Right hindlimb (tissue), 1 donor: ENCODE data around the gene ZKSCAN2.

Source experiments
- DNase-seq: peaks from one replicate; pipeline ENCODE4 v3.0.0-alpha.2; 2018

Gene ZKSCAN2

DNA sequence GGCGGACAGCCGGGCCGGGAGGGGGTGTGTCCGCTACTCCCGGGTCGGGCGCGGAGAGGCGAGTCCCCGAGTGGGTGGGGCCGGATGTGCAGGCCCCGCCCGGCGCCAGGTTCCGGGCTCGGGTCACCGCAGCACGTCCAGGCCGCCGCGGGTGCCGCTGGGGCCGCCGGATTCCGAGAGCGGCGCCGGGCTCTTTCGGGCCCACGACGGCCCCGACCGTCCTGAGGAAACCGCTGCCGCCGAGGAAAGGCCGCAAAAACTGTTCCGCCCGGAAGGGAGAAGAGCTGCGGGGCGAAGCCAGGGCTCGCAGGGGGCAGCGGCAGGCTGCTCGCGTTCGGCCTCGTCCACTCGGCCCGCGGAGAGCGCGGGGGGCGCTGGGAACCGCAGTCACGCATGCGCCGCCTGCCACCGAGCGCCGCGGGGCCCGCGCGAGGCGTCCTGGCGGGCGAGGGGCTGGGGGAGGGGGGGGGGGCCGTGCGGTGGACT, at the start of gene ZKSCAN2:
Gene ZKSCAN2, minus strand, starts transcription at position 376 of the 486 bp plus-strand sequence. CDS start 718 bp downstream, outside the sequence.
- peak; percentile 93 for DNase-seq

DNA sequence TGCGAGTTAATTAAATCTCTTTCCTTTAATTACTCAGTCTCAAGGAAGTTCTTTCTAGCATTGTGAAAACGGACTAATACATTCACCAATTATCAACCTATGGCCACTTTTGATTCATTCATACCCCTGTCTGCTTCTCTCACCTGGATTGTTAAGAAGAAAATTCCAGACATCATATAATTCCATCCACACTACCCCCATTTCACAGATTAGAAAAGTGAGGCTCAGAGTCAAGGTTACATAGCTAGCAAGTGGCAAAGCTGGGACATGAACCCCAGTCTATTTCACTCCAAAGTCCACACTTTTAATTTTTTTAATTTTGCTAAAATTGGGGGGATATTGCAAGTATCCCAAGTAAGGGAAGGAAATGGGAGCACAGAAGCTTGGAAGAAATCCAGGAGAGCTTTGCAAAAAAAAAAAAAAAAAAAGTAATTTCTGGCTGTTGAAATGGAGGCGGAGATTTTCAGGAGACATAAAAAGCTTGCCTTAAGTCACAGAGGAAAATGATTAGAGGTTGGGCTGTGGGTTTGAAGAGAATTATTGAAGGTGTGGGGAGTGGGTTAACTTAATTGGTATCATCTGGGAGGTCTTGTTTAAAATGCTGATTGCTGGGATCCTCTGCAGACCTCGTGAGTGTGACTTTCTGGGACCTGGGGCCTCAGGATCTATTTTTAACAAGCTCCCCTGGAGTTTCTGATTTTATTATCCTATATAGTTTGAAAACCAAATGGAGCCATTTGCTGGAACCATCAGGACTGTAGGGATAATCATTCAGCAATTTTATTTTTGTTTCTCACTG, 42.3 kb upstream of the ZKSCAN2 start:
- DNase-seq, result no peak

DNA sequence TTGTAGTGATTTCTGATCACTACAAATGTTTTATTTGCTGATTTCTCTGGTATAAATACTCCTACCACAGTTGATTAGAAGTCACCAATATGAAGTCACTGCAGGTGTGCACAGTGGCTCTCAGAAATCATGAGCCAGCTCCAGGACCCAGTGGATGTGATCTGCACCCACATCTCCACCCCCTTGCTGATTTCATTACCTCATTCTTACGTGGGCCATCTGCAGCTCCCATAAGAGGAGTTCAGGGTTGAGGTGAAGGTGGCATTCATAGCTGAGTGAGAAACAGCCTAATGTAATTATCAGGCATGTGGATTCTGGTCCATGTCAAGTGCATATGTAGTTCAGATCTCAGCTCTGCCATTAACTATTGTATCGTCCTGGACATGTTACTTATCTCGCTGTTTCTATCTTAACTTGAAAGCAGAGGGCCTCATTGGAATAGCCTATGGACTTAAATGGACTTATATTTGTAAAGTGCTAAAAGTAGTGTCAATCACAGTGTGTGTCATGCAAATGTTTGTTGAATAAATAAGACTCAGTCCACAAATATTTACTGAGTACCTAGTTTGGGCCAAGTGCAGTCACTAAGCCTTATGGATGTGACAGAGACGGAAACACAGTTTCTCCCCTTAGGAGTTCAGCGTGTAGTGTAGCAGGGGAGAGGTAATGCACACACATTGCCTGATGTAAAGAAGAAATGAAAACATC, 40.7 kb upstream of the ZKSCAN2 start:
- no peak for DNase-seq

DNA sequence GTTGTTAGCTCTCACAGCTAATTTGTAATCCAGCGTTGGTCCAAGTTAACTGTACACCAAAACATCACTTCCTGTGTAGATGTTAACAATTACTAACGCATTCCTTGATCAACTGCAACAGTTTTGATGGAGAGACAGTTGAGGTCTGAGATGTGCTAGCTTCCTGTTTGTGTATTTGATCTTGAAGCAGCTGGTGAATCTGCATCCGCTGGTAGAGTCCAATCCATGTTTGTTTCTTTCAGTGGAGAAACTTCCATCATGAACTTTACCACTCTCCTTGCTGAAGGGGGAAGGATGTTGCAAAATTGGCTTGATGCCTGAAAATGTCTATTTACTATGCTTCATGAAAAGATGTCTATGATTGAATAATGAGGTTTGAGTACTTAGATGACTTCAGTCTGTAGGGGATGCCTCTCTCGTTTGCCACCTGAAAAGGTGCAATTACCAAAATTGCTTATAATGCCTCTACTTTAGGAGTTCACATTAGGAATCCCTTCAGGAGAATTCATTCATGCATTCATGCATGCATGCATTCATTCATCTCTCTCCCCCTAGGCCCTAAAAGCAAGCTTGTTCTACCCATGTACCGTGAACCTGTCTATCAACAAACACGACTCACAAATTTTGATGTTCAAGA, 39.6 kb upstream of the ZKSCAN2 start:
- no peak for DNase-seq

DNA sequence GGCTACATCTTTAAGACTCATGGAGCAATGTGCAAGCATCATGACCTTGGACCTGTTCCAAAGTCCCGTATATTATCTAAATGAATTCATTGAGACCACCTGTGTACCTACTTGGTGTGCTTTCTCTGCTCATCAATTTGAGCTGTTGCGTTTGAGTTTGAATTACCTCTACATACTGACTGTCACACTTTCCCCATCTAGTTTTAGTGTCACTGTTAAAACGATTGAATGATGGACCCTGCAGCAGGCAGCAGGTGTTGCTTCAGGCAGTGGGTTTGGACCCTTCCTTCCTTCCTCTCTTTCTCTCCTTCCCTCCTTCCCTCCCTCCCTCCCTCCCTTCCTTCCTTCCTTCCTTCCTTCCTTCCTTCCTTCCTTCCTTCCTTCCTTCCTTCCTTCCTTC, 33.9 kb upstream of the ZKSCAN2 start:
- no peak for DNase-seq

DNA sequence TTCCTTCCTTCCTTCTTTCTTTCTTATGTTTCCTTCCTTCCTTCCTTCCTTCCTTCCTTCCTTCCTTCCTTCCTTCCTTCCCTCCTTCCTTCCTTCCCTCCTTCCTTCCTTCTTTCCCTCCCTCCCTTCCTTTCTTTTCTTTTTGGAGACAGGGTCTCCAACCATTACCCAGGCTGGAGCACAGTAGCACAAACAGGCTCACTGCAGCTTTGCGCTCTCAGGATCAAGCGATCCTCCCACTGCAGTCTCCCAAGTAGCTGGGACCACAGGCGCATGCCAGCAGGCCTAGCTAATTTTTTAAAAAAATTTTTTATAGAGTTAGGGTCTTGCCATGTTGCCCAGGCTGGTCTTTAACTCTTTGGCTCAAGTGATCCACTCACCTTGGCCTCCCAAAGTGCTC, 31.8 kb upstream of the ZKSCAN2 start:
- DNase-seq, result no peak

DNA sequence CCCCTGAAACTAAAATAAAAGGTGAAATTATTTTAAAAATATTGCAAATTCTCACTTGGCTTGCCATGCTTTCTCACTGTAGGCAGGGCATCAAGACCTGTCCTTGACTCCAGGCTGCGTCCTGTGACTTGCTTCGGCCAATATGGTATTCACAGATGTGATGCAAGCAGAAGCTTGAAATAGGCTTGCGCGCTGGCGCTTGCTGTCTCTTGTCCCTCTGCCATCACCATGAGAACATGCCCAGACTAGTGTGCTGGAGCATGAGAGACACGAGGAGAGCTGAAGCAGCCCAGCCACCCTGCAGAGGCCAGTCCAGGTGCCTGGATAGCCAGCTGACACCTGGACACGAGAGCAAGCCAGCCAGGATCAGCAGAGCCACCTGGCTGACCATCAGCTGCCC, 21.8 kb upstream of the ZKSCAN2 start:
- DNase-seq, result no peak

DNA sequence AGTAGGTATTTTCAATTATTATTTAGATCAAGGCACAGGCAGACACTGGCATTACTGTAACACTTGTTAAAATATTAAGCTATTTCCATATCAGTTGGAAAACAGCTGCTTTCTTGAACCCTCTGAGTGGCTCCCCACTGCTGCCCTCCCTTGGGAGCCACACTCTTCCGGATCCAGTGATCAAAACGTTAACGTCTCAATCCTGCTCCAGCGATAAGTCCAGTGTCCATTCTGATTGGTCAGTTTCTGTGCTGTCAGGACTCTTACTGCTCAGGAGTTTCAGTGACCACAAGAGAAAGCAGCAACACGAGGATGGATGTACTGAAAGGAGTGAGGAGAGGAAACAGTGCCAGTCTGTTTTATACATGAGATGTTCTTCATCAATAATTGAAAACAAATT, 13.8 kb upstream of the ZKSCAN2 start:
- no peak for DNase-seq

DNA sequence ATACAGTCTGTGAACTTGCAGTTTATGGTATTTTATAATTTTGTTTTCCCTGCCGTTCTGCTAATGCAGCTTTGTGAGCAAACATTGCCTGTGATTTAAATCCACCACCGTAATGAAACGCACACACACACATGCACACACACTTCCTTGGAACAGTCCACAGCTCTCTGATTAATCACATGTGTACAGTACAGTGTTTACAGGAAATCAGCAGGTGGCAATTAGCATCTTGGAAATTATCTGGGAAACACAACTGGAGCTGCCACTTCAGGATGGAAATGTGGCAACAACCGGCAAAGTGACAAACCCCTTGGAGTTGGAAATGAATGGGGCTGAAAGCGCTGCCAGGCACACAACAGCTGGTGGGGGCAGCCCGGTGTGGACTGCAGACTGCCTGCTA, 12.9 kb upstream of the ZKSCAN2 start:
- DNase-seq, result no peak

DNA sequence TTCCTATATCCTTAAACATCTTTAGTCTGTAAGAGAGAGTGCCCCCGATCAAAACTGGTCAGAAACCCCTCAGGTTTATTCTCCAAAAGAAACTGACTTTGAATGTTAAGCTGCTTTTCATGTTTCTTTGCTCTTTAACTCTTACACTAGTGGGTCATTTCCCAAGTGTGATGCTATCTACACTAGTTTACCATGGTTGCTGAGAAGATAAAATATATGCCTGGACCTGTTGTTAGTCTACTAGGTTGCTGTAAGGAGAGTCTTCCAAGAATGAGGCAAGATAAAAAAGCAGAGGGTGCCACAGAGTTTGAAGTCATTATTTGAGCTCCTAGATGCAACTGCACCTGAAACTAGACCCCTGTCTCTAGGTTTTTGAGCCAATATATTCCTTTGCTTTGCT, 12.2 kb upstream of the ZKSCAN2 start:
- DNase-seq, result no peak

DNA sequence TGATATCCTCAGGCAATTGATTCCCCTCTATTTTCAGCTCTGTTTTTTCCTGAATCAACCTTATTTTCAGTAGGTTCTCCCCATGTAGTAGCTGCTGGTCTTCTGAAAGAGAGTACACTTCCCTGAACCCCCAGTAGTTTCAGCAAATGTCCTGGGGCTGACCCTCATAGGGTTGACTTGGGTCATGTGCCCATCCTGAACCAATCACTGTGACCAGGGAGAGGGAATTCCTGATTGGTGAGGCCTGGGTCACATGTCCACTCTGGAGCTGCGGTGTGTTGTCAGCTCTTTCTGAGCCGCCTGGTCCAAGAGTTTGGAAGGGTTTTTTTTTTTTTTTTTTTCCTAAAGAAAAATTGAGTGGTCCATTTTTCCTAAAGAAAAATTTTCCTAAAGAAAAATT, 8.3 kb upstream of the ZKSCAN2 start:
- no peak for DNase-seq

DNA sequence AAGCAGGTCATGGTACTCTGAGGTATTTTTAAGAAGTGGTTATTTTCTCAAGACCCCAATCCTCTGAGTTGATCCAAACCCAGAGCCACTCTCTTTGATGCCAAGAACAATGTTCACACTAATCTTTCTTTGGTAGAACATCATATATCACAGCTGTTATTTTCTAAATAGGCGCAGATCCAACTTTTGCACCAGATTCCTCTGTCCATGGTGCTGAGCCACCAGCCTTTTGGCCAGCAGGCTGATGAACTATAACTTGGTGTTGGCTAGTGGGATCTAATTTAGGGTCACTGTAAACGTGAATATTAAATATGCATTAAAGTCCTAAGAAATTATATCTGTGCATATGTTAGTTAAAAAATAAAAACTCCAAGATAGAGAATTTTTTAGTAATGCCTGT, 7.0 kb upstream of the ZKSCAN2 start:
- no peak for DNase-seq

DNA sequence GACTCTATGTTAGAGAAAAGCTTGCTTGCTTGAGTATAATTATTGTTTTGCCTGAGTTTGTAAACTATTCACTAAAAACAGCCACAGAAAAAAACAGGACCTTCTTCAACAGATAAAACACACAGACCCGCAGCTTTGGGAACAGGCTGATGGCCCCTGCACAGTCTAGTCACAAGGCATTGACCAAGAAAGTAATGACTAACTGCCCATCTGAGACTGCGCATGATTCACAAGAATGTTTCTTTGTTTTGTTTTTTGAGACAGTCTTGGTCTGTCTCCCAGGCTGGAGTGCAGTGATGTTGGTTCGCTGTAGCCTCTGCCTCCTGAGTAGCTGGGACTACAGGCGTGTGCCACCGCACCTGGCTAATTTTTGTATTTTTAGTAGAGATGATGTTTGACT, 2.8 kb upstream of the ZKSCAN2 start:
- DNase-seq, result no peak

DNA sequence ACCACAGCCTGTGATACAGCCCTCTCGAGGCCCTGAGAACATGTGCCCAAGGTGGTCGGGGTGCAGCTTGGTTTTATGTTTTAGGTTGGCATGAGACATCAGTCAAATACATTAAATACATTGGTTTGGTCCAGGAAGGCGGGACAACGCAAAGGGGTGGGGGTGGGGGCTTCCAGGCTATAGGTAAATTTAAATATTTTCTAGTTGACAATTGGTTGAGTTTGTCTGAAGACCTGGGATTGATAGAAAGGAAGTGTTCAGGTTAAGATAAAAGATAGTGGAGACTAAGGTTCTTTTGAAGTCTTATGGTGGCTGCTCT, 1.2 kb upstream of the ZKSCAN2 start:
- no peak for DNase-seq

DNA sequence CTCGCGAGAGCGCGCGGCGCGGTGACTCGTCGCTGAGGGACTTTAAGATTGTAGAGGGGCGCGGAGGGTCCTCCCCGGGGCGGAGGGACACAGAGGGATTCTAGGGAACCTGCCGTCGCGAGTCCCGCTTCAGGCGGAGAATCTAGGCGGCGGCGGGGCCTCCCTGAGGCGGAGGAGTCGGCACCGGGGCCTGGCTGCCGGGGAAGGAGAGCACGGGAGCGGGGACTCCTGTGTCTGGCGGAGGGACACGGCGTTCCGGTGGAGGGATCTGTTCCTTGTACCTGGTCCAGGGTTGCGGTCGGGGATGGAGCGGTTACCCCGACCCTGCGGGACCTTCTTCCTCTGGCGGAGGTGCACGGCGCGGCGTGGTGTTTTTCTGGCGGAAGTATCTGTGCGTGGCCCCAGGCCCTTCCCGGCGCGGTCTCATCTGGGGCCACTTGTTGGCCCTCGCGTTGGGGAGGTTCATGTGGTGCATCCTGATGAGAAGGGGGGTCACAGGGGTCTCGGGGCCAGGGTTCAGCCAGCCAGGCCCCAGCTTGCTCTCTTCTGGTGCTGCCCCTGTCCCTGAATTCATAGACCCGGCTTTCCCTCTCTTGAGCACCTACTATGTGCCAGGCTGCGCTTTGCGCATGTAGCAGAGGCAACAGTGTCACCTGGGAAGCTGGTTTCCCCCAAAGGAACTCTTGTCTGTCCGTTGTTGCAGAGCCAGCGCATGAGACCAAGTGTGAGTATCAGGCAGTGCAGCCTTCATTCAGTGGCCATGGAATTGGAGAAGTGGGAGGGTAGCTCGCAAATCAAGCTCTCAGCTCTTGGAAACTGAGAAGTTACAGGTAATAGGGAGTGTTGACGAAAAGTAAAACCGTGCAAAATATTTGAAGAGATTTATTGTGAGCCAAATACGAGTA, 563 bp upstream of the ZKSCAN2 start:
- DNase-seq, result no peak

DNA sequence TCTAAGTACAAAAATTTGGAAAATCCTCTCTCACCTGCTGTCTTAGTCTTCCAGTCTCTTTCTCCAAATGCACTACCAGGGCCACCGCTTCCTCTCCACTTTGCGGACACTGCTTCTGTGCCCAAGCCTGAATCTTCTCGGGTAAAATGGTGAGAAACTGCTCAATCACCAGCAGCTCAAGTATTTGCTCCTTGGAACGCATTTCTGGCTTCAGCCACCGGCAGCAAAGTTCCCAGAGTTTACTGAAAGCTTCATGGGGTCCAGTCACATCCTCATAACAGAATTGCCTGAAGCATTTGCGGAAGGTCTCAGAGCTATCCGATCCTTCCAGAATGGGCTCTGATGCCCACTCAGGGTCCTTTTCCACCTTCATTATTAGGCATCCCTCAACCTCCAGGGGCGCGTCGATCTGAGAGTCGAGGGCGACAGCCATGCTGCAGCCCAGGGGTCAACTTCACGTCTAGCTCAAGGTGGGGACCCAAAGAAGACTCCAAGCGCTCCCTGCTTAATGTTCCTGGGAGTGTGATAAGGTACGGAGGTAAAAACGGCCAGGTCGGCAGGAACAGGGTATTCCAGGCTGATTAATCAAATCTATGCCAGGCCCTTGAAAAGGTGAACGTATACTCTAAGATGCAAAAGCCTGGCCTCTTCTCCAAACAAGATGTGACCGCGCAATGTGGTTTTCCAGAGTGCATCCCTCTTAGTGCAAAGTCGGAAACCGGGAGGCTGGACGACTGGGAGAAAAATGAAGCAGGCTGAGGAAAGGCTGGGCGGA, 763 bp downstream of the ZKSCAN2 start:
- DNase-seq, result peak; percentile 19

DNA sequence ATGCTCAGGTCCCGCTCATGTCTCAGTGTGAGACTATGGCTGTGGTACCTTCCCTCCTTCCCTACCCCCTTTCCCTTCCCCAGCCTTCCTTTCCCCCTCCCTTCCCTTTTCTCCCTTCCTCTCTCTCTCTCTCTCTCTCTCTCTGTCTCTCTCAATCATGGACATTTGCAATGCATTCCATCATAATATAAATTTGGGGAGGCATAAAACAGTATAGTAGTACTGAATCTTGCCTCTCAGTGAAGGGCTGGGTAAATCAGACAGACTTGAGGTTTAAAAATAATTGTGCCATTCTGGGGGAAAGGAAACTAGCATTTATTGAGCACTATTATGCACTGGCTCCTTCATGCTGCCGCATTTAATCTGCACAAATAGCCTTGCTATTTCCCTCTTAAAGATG, 4.3 kb downstream of the ZKSCAN2 start:
- no peak for DNase-seq

DNA sequence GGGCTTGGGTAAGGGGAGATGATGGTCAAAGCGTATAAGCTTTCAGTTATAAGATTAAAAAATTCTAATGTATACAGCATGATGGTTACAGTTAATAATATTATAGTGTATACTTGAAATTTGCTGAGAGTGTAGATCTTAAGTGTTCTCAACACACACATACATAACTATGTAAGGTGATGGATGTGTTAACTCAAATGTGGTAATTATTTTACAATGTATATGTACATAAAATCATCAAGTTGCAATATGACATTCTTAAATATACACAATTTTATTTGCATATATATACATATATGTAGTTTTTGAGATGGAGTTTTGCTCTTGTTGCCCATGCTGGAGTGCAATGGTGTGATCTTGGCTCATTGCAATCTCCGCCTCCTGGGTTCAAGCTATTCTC, 7.2 kb downstream of the ZKSCAN2 start:
- DNase-seq, result no peak

DNA sequence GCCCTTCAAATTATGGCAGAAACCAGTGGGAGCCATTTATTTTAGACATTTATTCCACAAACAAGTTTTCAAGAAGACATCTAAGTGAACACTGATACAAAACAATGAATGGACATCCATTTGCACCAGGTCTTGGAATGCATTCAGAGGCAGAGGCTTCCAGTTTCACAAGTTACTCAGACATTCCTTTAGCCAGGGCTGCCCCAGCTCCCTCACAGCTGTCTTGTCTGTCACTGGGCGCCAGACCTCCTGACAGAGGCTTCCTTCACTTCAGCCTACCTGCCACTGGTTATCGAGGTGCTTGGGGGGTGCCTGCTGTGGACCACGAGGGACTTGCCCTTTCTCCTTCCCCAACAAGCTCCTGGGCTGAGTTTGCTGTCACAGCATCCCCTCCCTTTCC, 21.7 kb downstream of the ZKSCAN2 start:
- no peak for DNase-seq

DNA sequence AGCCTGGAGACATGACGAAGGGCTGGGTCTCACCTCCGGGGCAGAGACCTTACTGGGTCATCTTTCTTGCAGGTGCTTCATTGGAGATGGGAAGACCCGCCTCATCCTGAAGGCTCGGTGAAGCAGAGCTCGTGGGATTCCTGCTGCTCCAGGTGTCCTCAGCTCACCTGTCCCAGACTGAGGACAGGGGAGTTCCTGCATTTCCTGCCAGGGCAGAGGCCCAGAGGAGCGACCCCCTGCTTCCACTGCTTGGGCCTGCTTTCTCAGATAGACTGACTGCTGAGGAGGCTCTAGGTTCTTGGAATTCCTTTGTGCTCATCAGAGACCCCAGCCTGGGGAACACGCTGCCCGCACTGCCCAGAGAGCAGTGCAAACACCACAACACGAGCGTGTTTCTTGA, 29.3 kb downstream of the ZKSCAN2 start:
- no peak for DNase-seq

DNA sequence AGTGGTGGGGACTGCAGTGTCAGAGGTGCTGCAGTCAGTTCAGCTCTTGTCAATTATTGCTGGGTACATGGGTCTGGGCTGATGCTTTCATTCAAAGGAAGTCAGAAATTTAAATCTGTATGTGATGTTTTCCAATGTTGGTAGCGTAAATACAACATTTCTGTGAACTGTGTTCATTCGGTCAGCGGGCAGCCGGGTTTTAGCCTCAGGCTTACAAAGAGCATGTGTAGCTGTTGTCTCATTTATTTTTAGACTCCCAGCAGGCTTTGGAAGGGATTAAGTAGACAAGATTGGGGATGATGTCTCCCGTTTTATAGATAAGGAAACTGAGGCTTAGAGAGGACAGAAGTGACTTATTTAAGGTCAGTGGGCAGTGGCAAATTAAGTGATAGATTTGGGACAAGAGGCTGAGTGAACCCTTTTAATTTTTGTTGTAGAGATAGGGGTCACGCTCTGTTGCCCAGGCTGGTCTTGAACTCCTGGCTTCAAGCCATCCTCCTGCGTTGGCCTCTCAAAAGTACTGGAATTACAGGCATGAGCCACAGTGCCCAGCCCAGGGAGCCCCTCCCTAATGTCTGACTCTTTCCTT, 32.8 kb downstream of the ZKSCAN2 start:
- DNase-seq, result no peak

DNA sequence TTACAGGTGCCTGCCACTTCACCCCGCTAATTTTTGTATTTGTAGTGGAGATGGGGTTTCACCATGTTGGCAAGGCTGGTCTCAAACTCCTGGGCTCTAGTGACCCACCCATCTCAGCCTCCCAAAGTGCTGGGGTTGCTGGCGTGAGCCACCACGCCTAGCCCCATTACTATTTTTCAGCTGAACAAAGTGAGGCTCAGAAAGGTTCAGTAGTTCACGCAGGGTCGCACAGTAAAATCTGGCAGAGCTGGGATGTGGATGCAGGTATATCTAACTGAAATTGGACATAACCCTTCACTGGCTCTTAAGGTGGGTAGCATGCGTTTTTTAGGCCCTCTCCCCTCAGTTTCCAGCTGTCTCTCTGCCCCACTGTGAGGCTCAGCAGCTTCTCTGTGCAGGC, 33.7 kb downstream of the ZKSCAN2 start:
- DNase-seq, result no peak
